Stimulated activated CD8-positive, alpha-beta memory T cell treated with anti-CD3 and anti-CD28 coated beads, Interleukin-15, amount 100 ng/mL, for 4 hours (primary cell): ENCODE measurements around the gene ZNF681.
"Not testable (repeated sequence)": the region's sequence is repeated elsewhere in the genome, so short reads cannot be mapped to it uniquely, and the experiment has no call there.

ENCODE experiments used
- DNase-seq, 2 donors: peaks; one replicate each; pipeline ENCODE4 v3.0.0-alpha.2; 2020; ENCODE audit warnings: low read depth in 2 of 2

ZNF681 gene

GRCh38 chr19:23758187-23759074, at the start of gene ZNF681:
Gene ZNF681, minus strand, starts transcription at chr19:23758891. Its CDS starts 142 bp downstream, at chr19:23758749.
- DNase-seq, result peak; percentile 58 to 75

GRCh38 chr19:23804676-23805075, 46.0 kb upstream of the ZNF681 start:
- DNase-seq, result no peak

DNA sequence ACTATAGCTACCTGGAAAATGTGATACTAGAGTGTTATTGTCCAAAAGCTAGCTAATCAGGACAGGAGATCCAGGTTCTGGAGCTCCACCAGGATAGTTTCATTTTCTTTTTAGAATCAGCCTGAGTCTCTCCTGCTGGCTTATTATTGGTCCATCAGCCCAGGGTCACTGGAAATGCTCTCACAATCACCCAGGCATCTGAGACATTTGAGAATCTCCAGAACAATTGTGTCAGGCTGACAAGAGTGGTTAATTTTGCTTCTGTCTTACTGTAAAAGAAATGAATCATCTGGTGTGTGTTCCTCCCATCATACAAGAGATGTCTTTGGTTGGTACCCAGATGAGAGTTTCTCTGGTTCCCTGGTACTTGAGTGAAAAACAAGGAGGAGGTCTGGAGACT, 43.6 kb upstream of the ZNF681 start:
- DNase-seq, result no peak

DNA sequence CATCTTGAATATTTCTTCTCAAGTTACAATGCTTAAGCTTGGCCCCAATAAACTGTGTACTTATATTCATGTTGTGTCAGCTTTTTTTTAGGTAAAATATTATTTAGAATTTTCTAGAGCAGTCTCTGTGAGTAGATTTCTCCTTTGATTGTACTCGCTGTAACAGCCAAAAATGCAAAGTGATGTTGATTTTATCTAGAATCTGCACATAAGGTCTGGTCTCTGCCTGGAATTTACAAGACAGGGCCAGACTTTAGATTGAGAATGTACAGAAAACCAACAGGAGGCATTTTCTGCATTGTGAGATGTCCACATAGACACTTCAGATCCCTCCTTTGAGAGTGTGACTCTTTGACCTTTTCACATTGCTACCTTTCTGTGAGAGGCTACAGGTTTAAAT, 43.1 kb upstream of the ZNF681 start:
- DNase-seq, result no peak

GRCh38 chr19:23800868-23801267, 42.2 kb upstream of the ZNF681 start:
- DNase-seq, result no peak

DNA sequence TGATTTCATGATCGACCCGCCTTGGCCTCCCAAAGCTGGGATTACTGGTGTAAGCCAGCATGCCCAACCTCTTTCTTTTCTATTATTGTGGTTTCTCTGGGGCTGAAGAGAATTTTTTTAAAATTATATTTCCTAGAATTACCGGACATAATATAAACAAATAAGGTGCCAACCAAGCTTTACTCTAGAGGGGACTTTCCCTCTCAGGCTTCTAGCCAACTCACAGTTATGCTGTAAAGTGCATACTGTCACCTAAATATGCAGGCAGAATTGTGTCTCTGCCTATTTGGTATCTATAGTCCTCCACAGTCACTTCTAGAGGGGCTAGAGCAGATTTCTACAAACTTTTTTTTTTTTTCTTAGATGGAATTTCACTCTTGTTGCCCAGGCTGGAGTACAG, 41.6 kb upstream of the ZNF681 start:
- no peak for DNase-seq

DNA sequence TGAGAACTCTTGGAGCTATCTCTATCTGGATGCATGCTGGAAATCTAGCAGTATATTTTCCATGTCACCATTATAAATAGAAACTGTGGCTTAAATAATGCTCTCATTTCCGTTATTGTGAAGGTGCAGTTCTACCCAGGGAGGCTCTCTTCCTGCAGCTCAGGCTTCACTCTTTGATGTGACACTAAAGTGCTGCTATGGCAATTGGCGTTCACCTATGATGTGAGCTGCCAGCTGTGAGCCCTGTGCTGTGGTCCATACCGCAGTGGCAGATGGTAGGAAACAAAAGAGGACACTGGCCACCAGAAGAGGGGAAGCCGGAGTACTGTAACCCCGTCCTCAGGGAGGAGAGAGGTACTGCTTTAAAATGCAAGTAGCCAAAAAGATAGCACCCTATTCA, 40.6 kb upstream of the ZNF681 start:
- no peak for DNase-seq

GRCh38 chr19:23795462-23795861, 36.8 kb upstream of the ZNF681 start:
- DNase-seq, result no peak

GRCh38 chr19:23792784-23793183, 34.1 kb upstream of the ZNF681 start:
- no peak for DNase-seq

DNA sequence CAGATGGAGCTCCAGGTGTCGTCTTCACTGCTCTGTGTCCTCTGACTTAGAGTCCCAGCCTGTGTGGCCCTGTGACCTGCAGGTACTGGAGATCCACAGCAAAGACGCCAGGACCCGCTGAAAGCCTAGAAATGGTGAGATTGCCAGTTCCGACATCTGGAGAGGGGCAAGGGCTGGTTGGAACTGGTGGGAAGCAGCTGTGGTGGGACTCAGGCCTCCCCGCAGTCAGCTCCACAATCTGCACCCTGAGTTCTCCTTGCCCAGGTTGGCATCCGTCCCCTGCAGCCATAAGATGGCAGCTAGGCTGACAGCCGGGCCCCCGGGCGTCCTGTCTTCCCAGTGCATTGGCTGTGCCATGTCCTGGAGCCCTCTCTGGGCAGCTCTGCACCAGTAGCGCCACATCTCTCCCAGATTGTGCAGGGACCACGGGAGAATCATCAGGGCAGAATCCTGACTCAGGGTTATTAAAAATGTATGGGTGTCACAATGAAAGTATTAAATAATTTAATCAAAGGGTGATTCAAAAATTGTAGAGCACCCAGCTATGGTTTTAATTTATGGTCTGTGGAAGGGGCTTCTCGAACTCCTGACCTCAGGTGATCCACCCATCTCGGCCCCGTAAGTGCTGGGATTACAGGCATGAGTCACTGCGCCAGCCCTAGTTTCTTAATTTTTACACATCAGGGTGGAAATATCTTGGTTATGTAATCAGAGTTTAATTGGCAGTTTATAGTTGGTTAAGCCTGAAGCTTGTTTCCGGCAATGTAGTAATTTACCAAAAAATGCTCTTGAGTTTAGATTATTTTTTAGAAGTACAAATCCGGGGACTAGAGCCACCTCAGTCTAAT, 32.2 kb upstream of the ZNF681 start:
- no peak for DNase-seq

DNA sequence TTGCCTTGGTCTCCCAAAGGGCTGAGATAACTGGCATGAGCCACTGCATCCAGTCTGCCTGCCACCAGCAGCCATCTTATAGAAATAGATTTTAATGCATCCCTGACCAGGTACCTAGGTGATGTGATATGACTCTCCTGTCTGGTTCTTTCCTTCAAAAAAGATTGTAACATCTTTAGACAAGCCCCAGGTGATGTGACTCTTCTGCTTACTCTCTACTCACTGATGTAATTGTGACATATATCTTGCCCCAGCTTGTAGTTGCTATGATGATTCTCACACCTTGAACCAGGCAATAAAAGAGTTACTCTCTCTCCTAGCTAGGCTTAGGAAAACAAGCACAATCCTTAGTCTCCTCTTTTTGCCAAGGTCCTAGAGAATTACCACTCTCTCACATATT, 30.6 kb upstream of the ZNF681 start:
- DNase-seq, result no peak

- DNase-seq, result no peak
Measured at GRCh38 chr19:23788411-23788810, 29.7 kb upstream of the ZNF681 start.

DNA sequence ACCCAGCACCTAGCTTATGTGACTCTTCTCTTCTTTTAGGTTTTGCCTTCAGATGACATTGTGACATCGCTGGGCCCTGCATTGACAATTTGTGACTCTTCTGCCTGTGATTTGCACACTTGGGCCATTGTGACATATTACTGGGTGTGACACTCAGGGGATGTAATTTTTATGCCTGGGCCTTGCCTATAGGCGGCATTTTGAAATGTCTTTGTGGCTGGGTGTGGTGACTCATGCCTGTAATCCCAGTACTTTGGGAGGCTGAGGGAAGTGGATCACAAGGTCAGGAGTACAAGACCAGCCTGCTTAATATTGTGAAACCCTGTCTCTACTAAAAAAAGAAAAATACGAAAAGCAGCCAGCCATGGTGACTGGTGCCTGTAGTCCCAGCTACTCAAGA, 28.4 kb upstream of the ZNF681 start:
- DNase-seq, result no peak

GRCh38 chr19:23785982-23786381, 27.3 kb upstream of the ZNF681 start:
- no peak for DNase-seq

GRCh38 chr19:23784274-23784673, 25.6 kb upstream of the ZNF681 start:
- DNase-seq, result no peak

- no peak for DNase-seq
Measured at GRCh38 chr19:23783636-23784035, 24.9 kb upstream of the ZNF681 start.

DNA sequence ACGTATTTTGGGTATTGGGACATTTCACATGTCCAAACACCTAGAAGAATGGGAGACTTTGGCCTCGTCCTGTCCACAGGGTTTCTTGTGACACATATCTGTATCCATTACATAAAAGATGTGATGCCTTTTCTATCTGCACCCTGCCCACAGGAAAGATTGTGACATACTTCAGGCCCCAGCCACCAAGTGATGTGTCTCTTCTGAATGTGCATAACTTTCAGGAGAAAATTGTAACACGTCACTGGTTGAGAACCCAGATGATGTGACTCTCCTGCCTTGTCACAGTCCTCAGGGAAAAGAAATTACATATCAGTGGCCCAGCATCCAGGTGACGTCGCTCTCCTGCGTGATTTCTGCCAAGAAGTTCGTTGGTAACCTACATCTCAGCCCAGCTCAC, 21.0 kb upstream of the ZNF681 start:
- no peak for DNase-seq

- no peak for DNase-seq
Measured at GRCh38 chr19:23778566-23778965, 19.9 kb upstream of the ZNF681 start.

DNA sequence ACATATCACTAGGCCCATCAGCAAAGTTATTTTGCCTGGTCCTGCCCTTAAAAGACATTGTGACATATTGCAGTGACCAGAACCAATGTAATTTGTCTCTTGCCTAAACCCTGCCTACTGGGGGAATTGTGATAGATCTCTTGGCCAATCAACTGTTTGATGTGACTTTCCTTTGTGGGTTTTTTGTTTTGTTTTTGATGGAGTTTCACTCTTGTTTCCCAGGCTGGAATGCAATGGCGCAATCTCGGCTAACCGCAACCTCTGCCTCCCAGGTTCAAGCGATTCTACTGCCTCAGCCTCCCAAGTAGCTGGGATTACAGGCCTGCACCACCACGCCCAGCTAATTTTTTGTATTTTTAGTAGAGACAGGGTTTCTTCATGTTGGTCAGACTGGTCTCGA, 19.3 kb upstream of the ZNF681 start:
- not testable (repeated sequence) for DNase-seq

GRCh38 chr19:23777216-23777615, 18.5 kb upstream of the ZNF681 start:
- DNase-seq, result no peak

- no peak for DNase-seq
Measured at GRCh38 chr19:23776507-23777205, 18.0 kb upstream of the ZNF681 start.

DNA sequence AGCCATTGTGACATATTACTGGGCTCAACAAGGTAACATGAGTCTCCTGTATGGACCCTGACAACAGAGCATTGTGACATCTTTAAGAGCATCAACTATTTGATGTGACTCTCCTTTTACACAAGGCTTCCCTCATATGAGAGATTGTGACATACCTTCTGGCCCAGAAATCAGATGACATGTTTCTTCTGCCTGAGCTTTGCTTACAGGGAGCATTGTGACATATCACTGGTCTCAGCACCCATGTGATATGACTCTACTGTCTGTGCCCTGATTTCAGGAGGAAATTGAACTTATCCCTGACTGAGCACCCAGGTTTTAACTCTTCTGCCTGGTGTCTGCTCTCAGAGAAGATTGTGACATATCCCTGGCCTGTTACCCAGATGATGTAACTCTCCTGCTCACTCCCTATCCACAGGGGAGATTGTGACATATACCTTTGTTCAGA, 15.9 kb upstream of the ZNF681 start:
- DNase-seq, result no peak
